Tibial nerve (tissue), 4 donors: ENCODE measurements around the gene NISCH. TPM values are rescaled to one million over a fixed set of nuclear protein-coding genes. Genes with fewer than 3 reads are reported as not detected.

Experiments used
- DNase-seq, 2 donors: peaks; one replicate each; pipeline ENCODE4 v3.0.0-alpha.2; 2019; ENCODE audit warnings: low spot score in 2 of 2
- H3K27ac ChIP-seq, 4 donors: fragments of 200-600 bp; sonication (generic) in 3 of 4; one replicate each; pipeline ENCODE4 v1.5.1; 2017 to 2019; ENCODE audit warnings: mild to moderate bottlenecking in 1 of 4
- H3K27me3 ChIP-seq, 2 donors: fragments of 200-600 bp; sonication (generic) in 1 of 2; one replicate each; pipeline versions ENCODE4 v1.5.1 to v1.6.0; 2017 to 2019
- H3K36me3 ChIP-seq, 3 donors: fragments of 200-600 bp; sonication (generic); one replicate each; pipeline ENCODE4 v1.5.1; 2018 to 2019
- H3K4me1 ChIP-seq, 4 donors: fragments of 200-600 bp; sonication (generic) in 3 of 4; one replicate each; pipeline ENCODE4 v1.5.1; 2017 to 2019
- H3K4me3 ChIP-seq, 4 donors: fragments of 200-600 bp; sonication (generic) in 3 of 4; one replicate each; pipeline ENCODE4 v1.5.1; 2017 to 2019; ENCODE audit warnings: mild to moderate bottlenecking in 1 of 4, moderate library complexity in 1 of 4
- H3K9me3 ChIP-seq, 4 donors: fragments of 200-600 bp; sonication (generic) in 3 of 4; one replicate each; pipeline ENCODE4 v1.5.1; 2017 to 2019
- EP300 ChIP-seq, 2 donors: sonication (generic); formaldehyde crosslinking; IDR thresholded peaks; one replicate each; pipeline ENCODE4 v1.6.1; 2017; ENCODE audit warnings: antibody characterized with exemption in 2 of 2, mild to moderate bottlenecking in 1 of 2
- POLR2A ChIP-seq, 2 donors: fragments of 450-650 bp; IDR thresholded peaks; one replicate each; pipeline ENCODE4 v1.6.1; 2017; ENCODE audit warnings: antibody characterized with exemption in 2 of 2, mild to moderate bottlenecking in 2 of 2, moderate library complexity in 2 of 2
- WGBS, 2 donors: methylation state at CpG; one replicate each; pipeline ENCODE4 v1.1.5; 2018; 5-methylcytosine and 5-hydroxymethylcytosine counted together
- total RNA-seq, 4 donors: library from RNA; depleted of rRNA; stranded (reverse); fragments of >200 nt; gene quantifications; one replicate each; pipeline ENCODE4 v1.1.0, GENCODE V29; 2016
- TF ChIP-seq, protein P1 (sequence below), 5 experiments: fragments of 200-600 bp in 3 of 5; fragments of 450-650 bp in 2 of 5; sonication (generic) in 3 of 5; IDR thresholded peaks; one replicate each; pipeline ENCODE4 v1.5.1; 2016 to 2019; ENCODE audit warnings: antibody characterized with exemption in 5 of 5, mild to moderate bottlenecking in 3 of 5, moderate library complexity in 2 of 5

NISCH gene
- total RNA-seq, 4 donors from 2014 or later, result 192 to 305 (median 232) TPM

DNA sequence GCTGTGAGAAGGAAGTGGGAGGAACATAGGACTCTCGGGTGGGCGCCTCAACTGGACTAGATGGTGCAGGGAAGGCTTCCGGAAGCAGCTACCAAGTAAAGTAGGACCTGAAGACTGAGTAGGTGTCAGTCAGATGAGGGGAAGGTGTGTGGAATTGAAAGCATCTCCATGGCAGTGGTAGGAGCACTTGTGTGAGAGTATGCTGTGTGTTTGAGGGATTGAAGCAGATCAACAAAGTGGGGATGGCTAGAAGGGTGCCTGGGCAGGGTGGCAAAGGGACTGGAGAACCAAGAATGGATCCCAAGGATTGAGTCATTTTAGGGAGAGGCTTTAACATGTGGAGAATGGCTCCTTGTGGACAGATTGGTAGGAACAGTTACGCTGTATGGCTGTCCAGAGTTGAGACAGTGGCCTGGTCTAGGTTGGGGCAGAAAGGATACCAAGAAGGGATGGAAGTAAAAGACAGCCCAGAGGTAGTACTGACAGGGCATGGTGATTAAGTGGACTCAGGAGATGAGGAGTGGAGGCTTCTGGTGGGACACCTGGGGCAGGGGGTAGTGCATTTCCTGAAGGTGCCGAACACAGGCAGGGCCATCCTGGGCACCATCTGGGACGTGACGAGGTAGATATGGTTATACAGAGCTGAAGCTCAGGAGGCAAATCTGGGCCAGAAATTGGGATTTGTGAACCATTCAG, 82.5 kb downstream of the NISCH start:
- Histone ChIP-seq H3K27me3 (no peaks in the 10 kb centered on the region), H3K27ac (peak overlapping the region in 3 of 4 donors; percentile 83 to 90 (median 84)), H3K4me3 (peak overlapping the region; percentile 53 to 83 (median 70)), H3K4me1 (peaks cover 0 to 57% (median 28%) of the 10 kb centered on the region in 4 donors), H3K9me3 (no peaks in the 10 kb centered on the region), H3K36me3 (peaks cover 0 to 18% (median 0%) of the 10 kb centered on the region in 3 donors)
- WGBS, 2 donors, result 75 to 79% methylated on average over 7 of the region's 7 CpGs
- DNase-seq, result no peak
- TF ChIP-seq, protein P1, sequence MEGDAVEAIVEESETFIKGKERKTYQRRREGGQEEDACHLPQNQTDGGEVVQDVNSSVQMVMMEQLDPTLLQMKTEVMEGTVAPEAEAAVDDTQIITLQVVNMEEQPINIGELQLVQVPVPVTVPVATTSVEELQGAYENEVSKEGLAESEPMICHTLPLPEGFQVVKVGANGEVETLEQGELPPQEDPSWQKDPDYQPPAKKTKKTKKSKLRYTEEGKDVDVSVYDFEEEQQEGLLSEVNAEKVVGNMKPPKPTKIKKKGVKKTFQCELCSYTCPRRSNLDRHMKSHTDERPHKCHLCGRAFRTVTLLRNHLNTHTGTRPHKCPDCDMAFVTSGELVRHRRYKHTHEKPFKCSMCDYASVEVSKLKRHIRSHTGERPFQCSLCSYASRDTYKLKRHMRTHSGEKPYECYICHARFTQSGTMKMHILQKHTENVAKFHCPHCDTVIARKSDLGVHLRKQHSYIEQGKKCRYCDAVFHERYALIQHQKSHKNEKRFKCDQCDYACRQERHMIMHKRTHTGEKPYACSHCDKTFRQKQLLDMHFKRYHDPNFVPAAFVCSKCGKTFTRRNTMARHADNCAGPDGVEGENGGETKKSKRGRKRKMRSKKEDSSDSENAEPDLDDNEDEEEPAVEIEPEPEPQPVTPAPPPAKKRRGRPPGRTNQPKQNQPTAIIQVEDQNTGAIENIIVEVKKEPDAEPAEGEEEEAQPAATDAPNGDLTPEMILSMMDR (IDR thresholded peaks at IDR 0.05), result no peak
- TF ChIP-seq POLR2A (IDR thresholded peaks at IDR 0.05) (no peak), EP300 (IDR thresholded peaks at IDR 0.05) (no peak)

DNA sequence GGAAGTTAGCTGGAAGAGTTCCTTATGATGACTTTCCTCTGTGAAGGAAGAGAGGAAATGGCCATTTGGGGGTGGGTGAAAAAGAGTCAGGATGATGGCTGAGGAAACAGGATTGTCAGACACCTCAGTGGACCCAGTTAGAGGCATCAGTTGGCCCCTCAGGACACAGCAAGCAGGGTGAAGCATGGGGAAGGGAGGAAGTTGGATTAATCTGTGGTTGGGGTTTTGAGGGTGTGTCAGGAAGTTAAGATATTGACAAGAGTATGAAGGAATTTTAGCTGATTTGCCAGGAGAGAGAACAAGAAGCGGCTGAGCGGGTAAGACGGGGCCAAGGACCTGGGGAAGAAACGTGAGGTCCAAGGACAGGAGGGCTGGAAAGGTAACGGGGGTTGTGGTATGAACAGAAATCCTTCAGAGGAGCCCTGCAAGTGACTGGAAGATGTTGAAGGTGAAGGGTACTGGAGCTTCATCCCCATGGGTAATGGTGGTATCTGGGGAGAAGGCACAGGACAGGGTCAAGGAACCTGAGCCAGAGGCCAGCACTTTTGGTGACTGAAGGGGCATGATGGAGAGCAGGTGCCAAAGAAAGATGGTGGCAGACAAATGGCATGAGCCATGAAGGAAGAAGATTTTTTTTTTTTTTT, 83.7 kb downstream of the NISCH start:
- H3K27ac ChIP-seq, result peak overlapping the region in 1 of 4 donors; percentile 15
- DNase-seq, result no peak
- peaks cover 0 to 53% (median 23%) of the 10 kb centered on the region in 4 donors for H3K4me1 ChIP-seq
- no peaks in the 10 kb centered on the region for H3K27me3 ChIP-seq
- H3K4me3 ChIP-seq, result no peak overlapping the region
- TF ChIP-seq POLR2A (IDR thresholded peaks at IDR 0.05) (no peak), EP300 (IDR thresholded peaks at IDR 0.05) (no peak)
- TF ChIP-seq, protein P1 (IDR thresholded peaks at IDR 0.05), result no peak
- WGBS, 2 donors, result 80 to 82% methylated on average over 5 of the region's 5 CpGs
- no peaks in the 10 kb centered on the region for H3K9me3 ChIP-seq
- H3K36me3 ChIP-seq, result peaks cover 0 to 25% (median 0%) of the 10 kb centered on the region in 3 donors

GRCh38 chr3:52541050-52541449, 85.6 kb downstream of the NISCH start:
- Histone ChIP-seq H3K9me3 (no peaks in the 10 kb centered on the region), H3K27me3 (no peaks in the 10 kb centered on the region), H3K36me3 (peaks cover 0 to 27% (median 0%) of the 10 kb centered on the region in 3 donors), H3K27ac (no peak overlapping the region), H3K4me1 (peaks cover 0 to 36% (median 20%) of the 10 kb centered on the region in 4 donors), H3K4me3 (no peak overlapping the region)
- no peak for DNase-seq
- TF ChIP-seq, protein P1 (IDR thresholded peaks at IDR 0.05), result no peak
- no peak for TF ChIP-seq POLR2A (IDR thresholded peaks at IDR 0.05)
- no peak for TF ChIP-seq EP300 (IDR thresholded peaks at IDR 0.05)
- WGBS, 2 donors, result 77 to 79% methylated on average over 2 of the region's 2 CpGs

Other genes starting within 250 kb of the NISCH start
- under 1 TPM in 2 of 4 donors, not detected in 2; 0.30 to 0.39 TPM for gene TLR9, start 230.0 kb upstream of the NISCH start, total RNA-seq
- gene TWF2, start 216.4 kb upstream of the NISCH start, total RNA-seq, result 10 to 100 TPM; 59.2 to 72.9 (median 60.4) TPM
- gene PPM1M, start 209.8 kb upstream of the NISCH start, total RNA-seq, result 10 to 100 TPM; 25.8 to 35.1 (median 27.8) TPM
- 10 to 100 TPM; 42.1 to 52.9 (median 48.6) TPM for gene WDR82, start 177.0 kb upstream of the NISCH start, total RNA-seq
- gene GLYCTK, start 167.8 kb upstream of the NISCH start, total RNA-seq, result 10 to 100 TPM in 3 of 4 donors, 1 to 10 TPM in 1; 5.4 to 27.1 (median 19.9) TPM
- 10 to 100 TPM; 12.0 to 26.1 (median 15.5) TPM for gene DNAH1, start 139.3 kb upstream of the NISCH start, total RNA-seq
- 10 to 100 TPM; 39.1 to 77.7 (median 64.5) TPM for gene BAP1, start 45.6 kb upstream of the NISCH start, total RNA-seq
- 10 to 100 TPM in 2 of 4 donors, 1 to 10 TPM in 2; 7.2 to 23.5 (median 12.1) TPM for gene PHF7, start 44.9 kb upstream of the NISCH start, total RNA-seq
- gene SEMA3G, start 10.5 kb upstream of the NISCH start, total RNA-seq, result 10 to 100 TPM; 11.5 to 67.5 (median 32.7) TPM
- gene TNNC1, start 1.6 kb upstream of the NISCH start, total RNA-seq, result 100 to 1,000 TPM; 235 to 624 (median 535) TPM
- gene STAB1, start 39.7 kb downstream of the NISCH start, total RNA-seq, result 100 to 1,000 TPM; 167 to 527 (median 264) TPM
- 100 to 1,000 TPM in 2 of 4 donors, 10 to 100 TPM in 2; 71.1 to 133 (median 94.2) TPM for gene NT5DC2, start 78.3 kb downstream of the NISCH start, total RNA-seq
- 10 to 100 TPM in 2 of 4 donors, 1 to 10 TPM in 2; 1.2 to 23.9 (median 9.5) TPM for gene UQCC5, start 81.0 kb downstream of the NISCH start, total RNA-seq
- 100 to 1,000 TPM in 3 of 4 donors, 10 to 100 TPM in 1; 87.0 to 123 (median 114) TPM for gene PBRM1, start 230.3 kb downstream of the NISCH start, total RNA-seq
- 10 to 100 TPM; 44.8 to 57.5 (median 52.6) TPM for gene GNL3, start 230.4 kb downstream of the NISCH start, total RNA-seq